GM10847 (cell line): ENCODE measurements around the gene ADAT3.

ENCODE experiments used
- POLR2A ChIP-seq: IDR thresholded peaks from 2 replicates; pipeline ENCODE4 v1.6.1; 2011; ENCODE audit not compliant: insufficient read length; ENCODE audit errors: extremely low read depth

ADAT3 gene

DNA sequence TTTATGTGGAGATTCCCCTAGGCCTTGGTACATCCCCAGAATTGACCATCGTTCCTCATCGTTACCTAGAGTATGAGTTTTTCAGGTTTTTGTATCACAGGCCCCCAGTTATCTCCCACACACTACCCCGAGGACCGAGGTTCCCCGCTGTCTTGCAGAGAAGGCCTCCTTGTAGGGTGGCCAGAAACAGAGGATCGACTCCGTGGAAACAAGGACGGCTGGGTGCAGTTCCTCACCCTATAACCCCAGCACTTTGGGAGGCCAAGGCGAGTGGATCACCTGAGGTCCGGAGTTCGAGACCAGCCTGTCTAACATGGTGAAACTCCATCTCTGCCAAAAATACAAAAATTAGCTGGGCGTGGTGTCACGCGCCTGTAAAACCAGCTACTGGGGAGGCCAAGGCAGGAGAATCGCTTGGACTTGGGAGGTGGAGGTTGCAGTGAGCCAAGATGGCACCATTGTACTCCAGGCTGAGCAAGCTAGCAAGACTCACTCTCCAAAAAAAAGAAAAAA is 720 bp downstream of the ADAT3 start:
- no peak for TF ChIP-seq POLR2A

- no peak for TF ChIP-seq POLR2A
These were observed 1.9 kb downstream of the ADAT3 start for GRCh38 chr19:1906985-1907562.

DNA sequence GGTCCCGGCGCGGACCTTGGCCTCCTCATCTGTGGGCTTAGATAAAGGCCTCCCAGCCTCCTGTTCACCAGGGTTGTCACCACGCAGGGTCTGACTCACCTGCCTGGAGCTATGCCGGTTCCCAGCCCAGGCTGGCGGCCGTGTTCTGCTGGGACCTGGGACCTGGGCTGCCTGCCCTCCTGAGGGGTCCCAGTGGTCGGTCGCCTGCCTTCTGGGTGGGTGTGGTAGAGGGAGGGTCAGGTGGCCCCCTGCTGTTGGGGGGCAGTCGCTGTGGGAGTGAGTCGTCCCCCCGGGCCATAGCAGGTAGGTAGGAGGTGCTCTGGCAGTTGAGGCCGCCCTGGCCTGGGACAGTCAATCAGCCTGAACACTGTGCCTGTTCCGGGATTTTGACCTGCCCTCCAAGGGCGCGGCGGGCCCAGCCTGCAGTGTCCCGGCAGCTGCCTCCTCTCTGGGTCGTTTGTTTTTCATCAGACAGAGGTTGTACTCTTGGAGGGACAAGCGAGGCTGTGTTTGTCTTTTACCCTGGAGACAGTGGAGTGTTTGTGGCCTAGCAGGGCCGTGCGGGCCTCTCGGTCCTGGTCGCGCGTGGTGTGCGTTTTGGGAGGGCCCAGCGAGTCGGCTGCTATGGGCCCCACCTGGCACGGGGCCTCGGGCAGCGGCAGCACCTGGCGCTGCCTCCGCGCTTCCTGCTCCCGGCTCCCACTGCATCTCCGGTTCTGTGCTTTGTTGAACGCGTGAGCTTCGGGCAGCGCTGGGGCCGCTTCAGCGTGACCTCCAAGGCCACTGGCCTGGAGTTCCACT is 2.6 kb downstream of the ADAT3 start:
- no peak for TF ChIP-seq POLR2A

GRCh38 chr19:1908364-1908678 is 3.1 kb downstream of the ADAT3 start:
- no peak for TF ChIP-seq POLR2A

DNA sequence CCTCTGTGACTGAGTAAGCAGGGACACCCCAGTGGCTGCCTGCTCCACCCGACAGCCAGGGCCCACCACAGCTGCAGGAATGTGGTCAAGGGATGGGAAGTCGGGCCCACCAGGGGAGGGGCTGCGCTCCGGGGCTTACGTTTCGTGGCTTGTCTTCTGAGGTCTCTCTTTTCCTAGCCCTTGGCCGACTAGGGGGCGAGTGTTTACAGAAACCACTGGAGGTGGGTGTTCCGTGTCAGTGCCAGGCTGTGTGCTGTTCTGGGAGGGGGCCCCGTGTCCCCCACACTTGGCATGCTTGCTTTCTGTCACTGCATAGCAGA is 4.5 kb downstream of the ADAT3 start:
- TF ChIP-seq POLR2A: no peak

- TF ChIP-seq POLR2A: no peak
These were observed 5.0 kb downstream of the ADAT3 start for GRCh38 chr19:1910177-1910576.

- TF ChIP-seq POLR2A: no peak
These were observed 5.9 kb downstream of the ADAT3 start for GRCh38 chr19:1911098-1911497.

- TF ChIP-seq POLR2A: no peak
These were observed 6.8 kb downstream of the ADAT3 start for GRCh38 chr19:1911995-1912394.

- no peak for TF ChIP-seq POLR2A
These were observed 7.7 kb downstream of the ADAT3 start for GRCh38 chr19:1912760-1913505.

DNA sequence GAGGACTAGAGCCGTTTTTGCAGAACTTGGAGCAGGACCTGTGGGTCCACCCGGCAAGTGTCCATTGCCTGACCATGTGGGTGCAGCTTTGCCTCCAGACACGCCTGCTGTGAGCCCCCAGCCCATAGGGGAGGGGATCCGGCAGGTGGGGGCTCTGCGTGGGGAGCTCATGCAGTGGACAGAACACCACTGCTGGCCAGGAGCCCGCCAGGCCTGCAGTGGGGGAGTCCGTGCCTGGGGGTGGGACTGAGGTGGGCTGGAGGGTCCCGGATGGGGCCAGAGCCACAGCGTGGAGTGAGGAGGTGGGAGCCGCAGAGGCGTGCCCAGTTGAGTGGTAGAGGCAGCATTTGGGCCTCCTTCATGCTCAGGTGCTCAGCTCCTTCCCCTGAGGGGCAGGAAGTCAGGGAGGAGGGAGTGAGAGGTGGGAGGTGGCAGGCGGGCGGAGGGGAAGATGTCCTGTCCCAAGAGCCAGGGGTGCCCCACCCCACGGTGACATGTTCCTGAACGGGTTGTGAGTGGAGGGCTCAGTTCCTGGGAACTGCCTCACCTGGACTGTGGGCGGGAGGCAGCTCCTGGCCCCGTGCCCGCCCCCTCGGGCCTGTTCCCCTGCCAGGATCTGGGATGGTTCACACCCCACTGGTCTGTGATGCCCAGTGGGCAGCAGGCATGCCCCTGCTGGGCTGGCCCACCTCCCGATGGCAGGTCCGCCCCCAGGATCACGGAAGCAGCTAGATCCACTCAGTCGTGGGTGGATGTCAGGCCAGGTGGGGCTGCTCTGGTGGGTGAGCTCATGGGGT is 8.8 kb downstream of the ADAT3 start:
- no peak for TF ChIP-seq POLR2A

GRCh38 chr19:1914826-1915341 is 9.7 kb downstream of the ADAT3 start:
- TF ChIP-seq POLR2A: no peak

DNA sequence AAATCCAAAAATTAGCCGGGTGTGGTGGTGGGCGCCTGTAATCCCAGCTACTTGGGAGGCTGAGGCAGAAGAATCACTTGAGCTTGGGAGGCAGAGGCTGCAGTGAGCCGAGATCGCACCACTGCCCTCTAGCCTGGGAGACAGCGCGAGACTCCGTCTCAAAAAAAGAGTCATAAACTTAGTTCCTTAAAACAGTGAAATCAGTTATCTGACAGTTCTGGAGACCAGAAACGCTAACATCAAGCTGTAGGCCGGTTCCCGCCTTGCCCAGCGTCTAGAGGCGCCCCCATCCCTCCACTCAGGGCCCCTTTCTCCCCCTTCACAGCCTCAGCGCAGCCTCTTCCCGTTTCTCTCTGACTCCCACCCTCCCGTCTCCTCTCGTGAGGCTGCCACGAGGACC is 11.9 kb downstream of the ADAT3 start:
- no peak for TF ChIP-seq POLR2A

DNA sequence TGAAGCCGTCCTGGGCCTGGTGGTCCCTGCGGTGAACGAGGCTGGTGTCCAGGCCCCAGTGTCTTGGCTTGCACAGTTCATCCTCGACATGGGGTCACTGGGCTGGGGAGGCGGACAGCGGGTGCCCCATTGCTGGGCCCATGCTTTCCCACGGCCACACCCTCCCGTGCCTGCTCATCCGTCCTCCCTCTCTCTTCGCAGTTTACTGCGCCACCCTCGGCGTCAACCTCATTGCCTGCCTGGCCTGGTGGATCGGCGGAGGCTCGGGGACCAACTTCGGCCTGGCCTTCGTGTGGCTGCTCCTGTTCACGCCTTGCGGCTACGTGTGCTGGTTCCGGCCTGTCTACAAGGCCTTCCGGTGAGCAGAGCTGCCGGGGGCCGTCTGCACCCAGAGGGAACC is 12.7 kb downstream of the ADAT3 start:
- TF ChIP-seq POLR2A: no peak

DNA sequence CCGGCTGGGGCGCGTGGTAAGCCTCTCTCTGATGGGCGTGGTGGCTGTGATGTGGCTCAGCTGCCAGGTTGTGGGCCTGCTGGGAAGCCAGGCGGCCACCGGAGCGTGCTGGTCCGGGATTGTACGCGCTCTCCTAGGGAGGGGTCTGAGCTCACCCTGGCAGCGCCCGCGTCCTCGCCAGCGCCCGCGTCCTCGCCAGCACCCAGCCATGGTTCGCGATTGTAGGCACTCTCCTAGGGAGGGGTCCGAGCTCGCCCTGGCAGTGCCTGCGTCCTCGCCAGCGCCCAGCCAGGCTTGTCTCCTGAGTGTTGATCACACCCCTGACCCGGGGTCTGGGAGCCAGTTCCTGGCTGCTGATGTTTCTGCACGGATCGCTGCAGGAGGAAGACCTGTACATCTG is 13.8 kb downstream of the ADAT3 start:
- no peak for TF ChIP-seq POLR2A

DNA sequence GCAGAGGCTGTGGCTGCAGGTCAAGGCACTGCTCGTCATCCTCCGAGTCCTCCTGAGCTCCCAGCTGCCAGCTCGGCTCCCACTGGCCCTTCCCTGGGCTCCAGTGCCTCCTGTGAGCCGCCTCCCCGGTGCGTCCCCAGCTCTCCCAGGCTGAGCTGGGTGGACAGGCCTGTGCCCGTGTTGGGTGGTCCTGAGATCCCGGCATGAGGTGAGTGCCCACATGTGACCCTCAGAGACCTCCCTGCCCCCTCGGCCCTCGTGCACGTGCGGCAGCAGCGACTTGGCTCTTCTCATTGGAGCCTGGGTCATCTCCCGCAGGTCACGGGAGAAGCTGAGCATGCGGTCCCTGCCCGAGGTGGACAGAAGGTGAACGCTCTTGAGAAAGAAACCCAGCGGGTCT is 15.4 kb downstream of the ADAT3 start:
- TF ChIP-seq POLR2A: no peak

GRCh38 chr19:1921326-1921725 is 16.1 kb downstream of the ADAT3 start:
- TF ChIP-seq POLR2A: no peak

GRCh38 chr19:1921825-1922224 is 16.6 kb downstream of the ADAT3 start:
- TF ChIP-seq POLR2A: no peak
